CD4-positive, alpha-beta T cell treated with Interleukin-12 subunit alpha and Interleukin-12 subunit beta, for 1 hour (primary cell): Measurements from ENCODE around the gene KPNB1.
A peak's percentile ranks its signal among the peaks of the same experiment; 100 is the strongest.

ENCODE experiments used
- DNase-seq: peaks from one replicate; pipeline ENCODE4 v3.0.0-alpha.2; 2020

KPNB1 gene

GRCh38 chr17:47714773-47715396 lies 65.2 kb downstream of the KPNB1 start:
- DNase-seq, result no peak

- DNase-seq, result no peak
These were observed 66.1 kb downstream of the KPNB1 start for GRCh38 chr17:47715669-47716325.

- DNase-seq, result no peak
These were observed 66.7 kb downstream of the KPNB1 start for GRCh38 chr17:47716375-47716774.

GRCh38 chr17:47717261-47717697 lies 67.6 kb downstream of the KPNB1 start:
- no peak for DNase-seq

GRCh38 chr17:47717979-47718621 lies 68.4 kb downstream of the KPNB1 start:
- DNase-seq, result no peak

GRCh38 chr17:47718634-47719405 lies 69.1 kb downstream of the KPNB1 start:
- no peak for DNase-seq

- no peak for DNase-seq
These were observed 69.9 kb downstream of the KPNB1 start for GRCh38 chr17:47719411-47720152.

- no peak for DNase-seq
These were observed 70.5 kb downstream of the KPNB1 start for GRCh38 chr17:47720196-47720595.

- DNase-seq, result peak; percentile 65
These were observed 71.2 kb downstream of the KPNB1 start for GRCh38 chr17:47720754-47721533.

- no peak for DNase-seq
These were observed 72.0 kb downstream of the KPNB1 start for GRCh38 chr17:47721725-47722124.

GRCh38 chr17:47724705-47725104 lies 75.0 kb downstream of the KPNB1 start:
- no peak for DNase-seq

GRCh38 chr17:47725446-47726111 lies 75.9 kb downstream of the KPNB1 start:
- DNase-seq, result no peak

GRCh38 chr17:47726796-47727703 lies 77.3 kb downstream of the KPNB1 start:
- DNase-seq, result no peak

GRCh38 chr17:47727704-47728036 lies 78.0 kb downstream of the KPNB1 start:
- no peak for DNase-seq

- no peak for DNase-seq
These were observed 78.6 kb downstream of the KPNB1 start for GRCh38 chr17:47728214-47728877.

GRCh38 chr17:47729476-47729875 lies 79.8 kb downstream of the KPNB1 start:
- DNase-seq, result no peak

GRCh38 chr17:47730681-47731080 lies 81.0 kb downstream of the KPNB1 start:
- no peak for DNase-seq

GRCh38 chr17:47731396-47731795 lies 81.7 kb downstream of the KPNB1 start:
- no peak for DNase-seq

GRCh38 chr17:47732399-47733046 lies 82.8 kb downstream of the KPNB1 start:
- no peak for DNase-seq
